NCI-H510A (cell line): ENCODE measurements around the gene PAM.

Source experiments
- DNase-seq: peaks from one replicate; lab custom pipeline; 2025; lab: John Stamatoyannopoulos, UW

The PAM gene

GRCh38 chr5:102781359-102781758 lies 26.3 kb downstream of the PAM start:
- DNase-seq, result no peak

GRCh38 chr5:102781786-102782185 lies 26.7 kb downstream of the PAM start:
- DNase-seq, result no peak

- DNase-seq, result no peak
Measured at GRCh38 chr5:102782217-102782872, 27.2 kb downstream of the PAM start.

GRCh38 chr5:102787134-102787533 lies 32.0 kb downstream of the PAM start:
- no peak for DNase-seq

GRCh38 chr5:102788788-102789187 lies 33.7 kb downstream of the PAM start:
- DNase-seq, result no peak

GRCh38 chr5:102789469-102789868 lies 34.4 kb downstream of the PAM start:
- no peak for DNase-seq

GRCh38 chr5:102790748-102791147 lies 35.6 kb downstream of the PAM start:
- no peak for DNase-seq

- no peak for DNase-seq
Measured at GRCh38 chr5:102792705-102793104, 37.6 kb downstream of the PAM start.

- no peak for DNase-seq
Measured at GRCh38 chr5:102794047-102794446, 38.9 kb downstream of the PAM start.

GRCh38 chr5:102794677-102795331 lies 39.7 kb downstream of the PAM start:
- DNase-seq, result peak; percentile 26

- no peak for DNase-seq
Measured at GRCh38 chr5:102795526-102795925, 40.4 kb downstream of the PAM start.

- DNase-seq, result peak; percentile 64
Measured at GRCh38 chr5:102796009-102796408, 40.9 kb downstream of the PAM start.

GRCh38 chr5:102796498-102796897 lies 41.4 kb downstream of the PAM start:
- DNase-seq, result no peak

GRCh38 chr5:102797322-102797884 lies 42.3 kb downstream of the PAM start:
- no peak for DNase-seq

GRCh38 chr5:102798104-102798785 lies 43.1 kb downstream of the PAM start:
- no peak for DNase-seq

- no peak for DNase-seq
Measured at GRCh38 chr5:102799017-102799416, 43.9 kb downstream of the PAM start.

- no peak for DNase-seq
Measured at GRCh38 chr5:102800427-102800826, 45.3 kb downstream of the PAM start.

- no peak for DNase-seq
Measured at GRCh38 chr5:102801371-102801770, 46.3 kb downstream of the PAM start.

- no peak for DNase-seq
Measured at GRCh38 chr5:102802708-102803458, 47.8 kb downstream of the PAM start.

GRCh38 chr5:102807878-102808502 lies 52.9 kb downstream of the PAM start:
- peak; percentile 23 for DNase-seq

- DNase-seq, result no peak
Measured at GRCh38 chr5:102809033-102809432, 53.9 kb downstream of the PAM start.

GRCh38 chr5:102811972-102812371 lies 56.9 kb downstream of the PAM start:
- DNase-seq, result no peak
